Endothelial cell of umbilical vein (primary cell): ENCODE results near the gene PNMA6F. TPM values are rescaled to one million over a fixed set of nuclear protein-coding genes. Genes with fewer than 3 reads are reported as not detected.

ENCODE experiments used
- BruUV-seq: library from RNA; stranded (reverse); fragments of 400-500 nt; replicated peaks from 2 replicates; lab custom pipeline; 2021; lab: Mats Ljungman, UMichigan
- CTCF ChIA-PET: fragments of 300-600, 350-600 bp; sonication (Branson Sonifier 250); formaldehyde crosslinking; loops from one replicate; lab custom pipeline; 2021; ENCODE audit warnings: antibody characterized with exemption, inconsistent platforms; lab: Charles Lee
- POLR2A ChIA-PET: fragments of 300-600, 350-600 bp; sonication (Branson Sonifier 250); formaldehyde crosslinking; loops from one replicate; lab custom pipeline; 2021; ENCODE audit warnings: antibody characterized with exemption, inconsistent platforms; lab: Charles Lee
- DNase-seq: peaks from one replicate; pipeline ENCODE4 v3.0.0-alpha.2; 2011; ENCODE audit warnings: low read depth, low spot score
- FAIRE-seq: peaks from 2 replicates; lab custom pipeline; 2011; peaks lifted over from hg19 to GRCh38; lab: Jason Lieb, UNC
- H2AFZ ChIP-seq: 2 replicates; pipeline ENCODE4 v1.6.0; 2012; ENCODE audit warnings: low read depth, low read length, control low read depth, inconsistent platforms
- H3K27ac ChIP-seq: 2 replicates; pipeline ENCODE4 v1.5.1; 2011; ENCODE audit warnings: low read depth, mild to moderate bottlenecking, control low read depth, low read length, moderate library complexity; ENCODE audit not compliant: insufficient read depth
- H3K27me3 ChIP-seq, 2 experiments: 2 replicates each; pipeline versions ENCODE4 v1.6.0 to v1.6.1; 2011; ENCODE audit warnings: low read length in 2 of 2, mixed read lengths in 1 of 2; ENCODE audit not compliant: control insufficient read depth in 2 of 2, insufficient read depth in 2 of 2
- H3K36me3 ChIP-seq, 2 experiments: 2 replicates in 1 of 2; 3 replicates in 1 of 2; pipeline ENCODE4 v1.5.1; 2011; ENCODE audit warnings: low read length in 2 of 2, mild to moderate bottlenecking in 1 of 2, moderate library complexity in 1 of 2; ENCODE audit not compliant: control insufficient read depth in 2 of 2, insufficient read depth in 2 of 2; ENCODE audit errors: extremely low read depth in 1 of 2
- H3K4me1 ChIP-seq: 3 replicates; pipeline ENCODE4 v1.5.1; 2011; ENCODE audit warnings: mild to moderate bottlenecking, low read length; ENCODE audit not compliant: control insufficient read depth, insufficient read depth; ENCODE audit errors: extremely low read depth
- H3K4me2 ChIP-seq: 2 replicates; pipeline ENCODE4 v1.6.1; 2011; ENCODE audit warnings: low read length, control low read depth, mixed read lengths; ENCODE audit not compliant: insufficient read depth
- H3K4me3 ChIP-seq, 3 experiments: fragments of 200-600 bp in 1 of 3; sonication (generic), shearing (Covaris generic) in 1 of 3; replicated peaks in 1 of 3; 2 replicates each; pipeline ENCODE4 v1.5.1; 2011 to 2016; ENCODE audit warnings: control low read depth in 3 of 3, low read length in 3 of 3, mild to moderate bottlenecking in 2 of 3, inconsistent platforms in 1 of 3, low read depth in 1 of 3, moderate library complexity in 1 of 3; ENCODE audit not compliant: insufficient read depth in 1 of 3
- H3K79me2 ChIP-seq: 2 replicates; pipeline ENCODE4 v1.6.0; 2012; ENCODE audit warnings: low read length, inconsistent platforms; ENCODE audit not compliant: control insufficient read depth, insufficient read depth
- H3K9ac ChIP-seq: replicated peaks from 2 replicates; pipeline ENCODE3; 2011; ENCODE audit warnings: low read length, control low read depth; ENCODE audit not compliant: insufficient read depth; ENCODE audit errors: extremely low read depth
- H3K9me1 ChIP-seq: replicated peaks from 3 replicates; pipeline ENCODE4 v1.6.0; 2011; ENCODE audit warnings: mild to moderate bottlenecking, low read length; ENCODE audit not compliant: control insufficient read depth, insufficient read depth; ENCODE audit errors: extremely low read depth
- H3K9me3 ChIP-seq: replicated peaks from 2 replicates; pipeline ENCODE4 v1.5.1; 2012; ENCODE audit warnings: low read length, inconsistent platforms; ENCODE audit not compliant: control insufficient read depth, insufficient read depth
- H4K20me1 ChIP-seq: replicated peaks from 2 replicates; pipeline ENCODE3; 2011; ENCODE audit warnings: mild to moderate bottlenecking, low read length; ENCODE audit not compliant: control insufficient read depth, insufficient read depth; ENCODE audit errors: extremely low read depth
- CTCF ChIP-seq, 2 donors: IDR thresholded peaks; 1 replicate in 1 of 2; 2 replicates in 1 of 2; pipeline ENCODE4 v1.5.1; 2011; ENCODE audit warnings: low read length in 2 of 2, mild to moderate bottlenecking in 2 of 2, moderate library complexity in 2 of 2, control low read depth in 1 of 2, inconsistent platforms in 1 of 2, low read depth in 1 of 2; ENCODE audit not compliant: insufficient read depth in 1 of 2; ENCODE audit errors: extremely low read depth in 1 of 2
- EZH2 ChIP-seq: IDR thresholded peaks from 2 replicates; pipeline ENCODE4 v1.6.1; 2012; ENCODE audit warnings: borderline replicate concordance, low read depth, mild to moderate bottlenecking, moderate library complexity, low read length, inconsistent platforms; ENCODE audit not compliant: severe bottlenecking
- FOS ChIP-seq: IDR thresholded peaks from 2 replicates; pipeline ENCODE4 v1.6.1; 2011; ENCODE audit warnings: mild to moderate bottlenecking, low read length, moderate library complexity, borderline replicate concordance; ENCODE audit not compliant: insufficient read depth
- GATA2 ChIP-seq: IDR thresholded peaks from 2 replicates; pipeline ENCODE4 v1.7.0; 2011; ENCODE audit warnings: low read depth, mild to moderate bottlenecking, moderate library complexity, mixed read lengths, low read length; ENCODE audit not compliant: insufficient read length, insufficient read depth
- JUN ChIP-seq: IDR thresholded peaks from 2 replicates; pipeline ENCODE4 v1.6.1; 2011; ENCODE audit warnings: borderline replicate concordance, low read depth; ENCODE audit not compliant: insufficient read length, insufficient read depth
- MAX ChIP-seq: IDR thresholded peaks from 2 replicates; pipeline ENCODE4 v1.6.1; 2011; ENCODE audit not compliant: insufficient read depth, insufficient read length
- MYC ChIP-seq: IDR thresholded peaks from one replicate; pipeline ENCODE4 v1.6.1; 2011; ENCODE audit warnings: mild to moderate bottlenecking, low read depth, low read length
- POLR2A ChIP-seq: IDR thresholded peaks from 2 replicates; pipeline ENCODE4 v1.6.1; 2012; ENCODE audit warnings: low read depth, mild to moderate bottlenecking, control low read depth, low read length
- POLR2AphosphoS5 ChIP-seq: IDR thresholded peaks from 2 replicates; pipeline ENCODE4 v1.6.1; 2012; ENCODE audit warnings: low read depth, mild to moderate bottlenecking, control low read depth, low read length, moderate library complexity; ENCODE audit not compliant: insufficient read depth
- dilution Hi-C: fragments of 300-500 bp; cut with MboI; formaldehyde crosslinking; loops from one replicate; pipeline ENCODE4 v1.15.0; 2019; ENCODE audit warnings: low sequenced_read_pairs; ENCODE audit not compliant: extremely low pct_ligation_motif_present
- intact Hi-C: fragments of 100-400 bp; cut with micrococcal nuclease; formaldehyde crosslinking; loops from one replicate; pipeline ENCODE4 v1.10.0; 2022
- polyA plus RNA-seq, 4 experiments: library from polyadenylated mRNA; depleted of rRNA in 3 of 4; stranded (reverse) in 3 of 4; unstranded in 1 of 4; fragments of >200 nt; gene quantifications; 2 replicates each; pipeline versions ENCODE4 v1.2.1 to v1.2.3, GENCODE V29; 2011 to 2012; ENCODE audit warnings: missing spikeins in 1 of 4
- total RNA-seq: library from RNA; stranded (reverse); gene quantifications from 2 replicates; pipeline ENCODE4 v1.2.3, GENCODE V29; 2021

The PNMA6F gene
- total and polyA plus RNA-seq, 2 donors (not counting 3 experiments of a cell fraction or from before 2014, with no cell fraction given): not detected

- Histone ChIP-seq H3K9me3 (no peaks in the 10 kb centered on the region), H3K4me1 (no peaks in the 10 kb centered on the region), H3K4me3 (no peak overlapping the region), H2AFZ (no peak overlapping the region), H3K4me2 (no peak overlapping the region), H3K9me1 (no peaks in the 10 kb centered on the region), H3K27ac (no peak overlapping the region), H4K20me1 (no peaks in the 10 kb centered on the region), H3K36me3 (no peaks in the 10 kb centered on the region), H3K27me3 (peaks cover 0 to 2% of the 10 kb centered on the region in 2 experiments), H3K9ac (no peak overlapping the region), H3K79me2 (no peaks in the 10 kb centered on the region)
- TF ChIP-seq CTCF (IDR thresholded peaks at IDR 0.05; ENCODE audit: extremely low read depth in 1 of 2, insufficient read depth in 1 of 2, low read depth in 1 of 2, low read length in 2 of 2): no peak
- no peak for TF ChIP-seq MYC
- TF ChIP-seq MAX: no peak
- no peak for TF ChIP-seq GATA2
- no peak for TF ChIP-seq JUN
- no peak for TF ChIP-seq POLR2A
- TF ChIP-seq FOS: no peak
- TF ChIP-seq POLR2AphosphoS5: no peak
- no peak for TF ChIP-seq EZH2
- no TSS peak for BruUV-seq
- FAIRE-seq: no peak
- ChIA-PET POLR2A (no interaction called here), CTCF (no interaction called here)
- DNase-seq: no peak
- dilution Hi-C loops: no loop called here
- intact Hi-C loops: no loop called here
These were observed 16.4 kb downstream of the PNMA6F start for GRCh38 chrX:153304988-153305736.
